Measurements from ENCODE around the gene TBL3.
"Not testable (repeated sequence)": the region's sequence is repeated elsewhere in the genome, so short reads cannot be mapped to it uniquely, and the experiment has no call there.

Gene TBL3

GRCh38 chr16:1942047-1942809 lies 29.6 kb upstream of the TBL3 start:
- H3K27ac ChIP-seq: peak overlapping the region; percentile 22 to 92 (median 79)
- peak overlapping the region; percentile 55 to 92 (median 65) for H3K4me3 ChIP-seq

DNA sequence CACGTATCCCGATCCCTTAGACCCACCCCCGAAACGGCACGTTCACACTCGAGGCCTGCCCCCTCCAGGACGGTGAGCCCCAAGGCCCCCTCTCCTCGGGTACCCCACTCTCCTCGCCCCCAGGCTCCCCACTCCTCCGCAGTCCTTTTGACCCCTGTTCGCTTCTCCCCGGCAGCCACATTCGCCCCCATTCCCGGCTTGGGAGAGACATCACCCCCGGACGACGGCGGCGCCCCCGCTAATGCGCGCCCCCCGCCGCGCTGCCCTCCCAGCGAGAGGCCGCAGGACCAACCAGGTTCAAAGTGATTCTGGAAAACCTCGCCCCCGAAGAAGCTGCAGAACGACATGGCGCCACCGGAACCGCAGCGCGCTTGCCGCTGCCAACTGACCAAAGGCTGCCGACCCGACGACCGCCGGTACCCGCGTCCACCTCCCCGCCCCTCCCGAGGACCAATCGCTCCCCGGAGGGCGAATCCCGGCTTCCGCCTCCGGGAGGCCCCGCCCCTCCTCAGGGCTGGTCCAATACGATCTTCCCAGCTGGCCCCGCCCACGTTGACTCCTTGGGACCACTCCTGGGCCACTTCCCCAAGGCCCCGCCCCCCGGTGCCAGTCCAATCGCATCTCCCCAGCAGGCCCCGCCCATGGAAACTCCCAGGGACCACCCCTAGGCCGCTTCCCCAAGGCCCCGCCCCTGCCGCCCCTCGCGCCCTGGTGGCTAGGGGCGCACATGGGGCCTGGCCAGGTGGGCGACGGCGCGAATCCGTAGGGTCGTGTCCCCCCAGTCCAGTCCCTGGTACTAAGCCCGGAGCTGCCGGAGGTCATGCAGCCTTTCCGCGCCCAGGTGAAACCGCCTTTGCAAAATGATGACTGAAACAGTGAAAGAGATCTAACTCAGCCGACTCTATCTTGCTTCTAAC lies 28.8 kb upstream of the TBL3 start, which contains the start of gene MSRB1:
Gene MSRB1 (minus strand): TSS at position 390 of the 917 bp plus-strand sequence. CDS start 43 bp downstream, at position 347.
- peak within 1 kb of the TSS; percentile 55 to 92 (median 65) for H3K4me3 ChIP-seq
- H3K27ac ChIP-seq: peak within 1 kb of the TSS; percentile 17 to 92 (median 79)

DNA sequence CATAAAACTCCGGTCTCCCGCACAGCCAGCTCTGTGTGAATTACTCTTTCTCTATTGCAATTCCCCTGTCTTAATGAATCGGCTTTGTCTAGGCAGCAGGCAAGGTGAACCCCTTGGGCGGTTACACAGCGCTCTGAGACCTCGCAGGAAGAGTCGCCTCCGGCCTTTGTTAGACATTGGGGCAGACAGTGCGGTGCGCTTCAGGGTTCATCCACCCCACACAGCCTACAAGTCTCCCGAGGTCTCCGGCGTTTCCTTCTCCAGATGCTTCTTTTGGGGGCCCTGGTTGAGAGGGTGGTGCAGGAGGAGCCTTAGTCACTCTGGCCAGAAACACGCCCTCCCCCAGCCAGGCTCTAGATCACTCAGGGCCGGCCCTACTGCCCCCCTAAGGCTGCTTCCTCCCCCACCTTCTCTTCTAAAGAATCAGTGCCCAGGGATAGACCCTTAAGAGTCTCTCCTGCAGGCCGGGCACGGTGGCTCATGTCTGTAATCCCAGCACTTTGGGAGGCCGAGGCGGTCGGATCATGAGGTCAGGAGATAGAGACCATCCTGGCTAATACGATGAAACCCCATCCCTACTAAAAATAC lies 27.1 kb upstream of the TBL3 start:
- Histone ChIP-seq H3K4me3 (no peak overlapping the region), H3K27ac (no peak overlapping the region)

- H3K4me3 ChIP-seq: no peak overlapping the region
- H3K27ac ChIP-seq: no peak overlapping the region
Measured at GRCh38 chr16:1945559-1946391, 26.1 kb upstream of the TBL3 start.

- Histone ChIP-seq H3K27ac (no peak overlapping the region), H3K4me3 (no peak overlapping the region)
Measured at GRCh38 chr16:1946495-1947368, 25.1 kb upstream of the TBL3 start.

DNA sequence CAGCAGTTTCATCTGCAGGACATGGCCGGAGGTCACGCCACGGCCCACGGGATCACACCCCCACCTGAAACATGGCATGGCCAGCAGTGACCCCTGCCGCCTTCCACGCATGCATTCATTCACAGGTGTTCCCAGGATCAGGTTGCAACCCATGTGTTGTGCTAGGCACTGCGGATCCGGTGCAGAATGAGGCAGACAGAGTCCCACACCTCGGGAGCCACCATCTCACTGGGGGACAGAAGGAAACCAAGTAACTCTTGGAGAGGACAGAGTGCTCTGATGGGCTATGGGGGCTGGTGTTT lies 24.5 kb upstream of the TBL3 start:
- H3K4me3 ChIP-seq: no peak overlapping the region
- H3K27ac ChIP-seq: no peak overlapping the region

- H3K27ac ChIP-seq: no peak overlapping the region
- no peak overlapping the region for H3K4me3 ChIP-seq
Measured at GRCh38 chr16:1949507-1949906, 22.3 kb upstream of the TBL3 start.

DNA sequence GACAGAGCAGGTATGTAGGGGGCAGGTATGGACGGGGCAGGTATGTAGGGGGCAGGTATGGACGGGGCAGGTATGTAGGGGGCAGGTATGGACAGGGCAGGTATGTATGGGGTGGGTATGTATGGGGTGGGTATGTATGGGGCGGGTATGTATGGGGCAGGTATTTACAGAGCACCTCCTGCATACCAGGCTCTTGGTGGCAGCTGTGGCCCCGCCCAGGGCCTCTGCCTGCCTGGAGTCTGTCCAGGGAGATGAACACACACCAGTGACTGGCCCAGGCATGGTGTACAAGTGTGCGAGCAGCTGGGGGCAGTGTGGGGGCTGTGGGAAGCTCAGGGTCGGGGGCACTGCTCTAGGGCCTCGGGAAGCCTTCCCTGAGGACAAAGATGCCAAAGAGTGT lies 21.8 kb upstream of the TBL3 start:
- peak overlapping the region in 4 of 21 experiments; percentile 17 to 40 (median 30) for H3K27ac ChIP-seq

GRCh38 chr16:1950559-1950958 lies 21.3 kb upstream of the TBL3 start:
- H3K4me3 ChIP-seq: no peak overlapping the region

More for the DNA sequence above, 21.8 kb upstream of the TBL3 start:
- H3K4me3 ChIP-seq: no peak overlapping the region

GRCh38 chr16:1953734-1954133 lies 18.1 kb upstream of the TBL3 start:
- no peak overlapping the region for H3K4me3 ChIP-seq

More at GRCh38 chr16:1950559-1950958, 21.3 kb upstream of the TBL3 start:
- peak overlapping the region in 5 of 21 experiments; percentile 17 to 40 (median 22) for H3K27ac ChIP-seq

DNA sequence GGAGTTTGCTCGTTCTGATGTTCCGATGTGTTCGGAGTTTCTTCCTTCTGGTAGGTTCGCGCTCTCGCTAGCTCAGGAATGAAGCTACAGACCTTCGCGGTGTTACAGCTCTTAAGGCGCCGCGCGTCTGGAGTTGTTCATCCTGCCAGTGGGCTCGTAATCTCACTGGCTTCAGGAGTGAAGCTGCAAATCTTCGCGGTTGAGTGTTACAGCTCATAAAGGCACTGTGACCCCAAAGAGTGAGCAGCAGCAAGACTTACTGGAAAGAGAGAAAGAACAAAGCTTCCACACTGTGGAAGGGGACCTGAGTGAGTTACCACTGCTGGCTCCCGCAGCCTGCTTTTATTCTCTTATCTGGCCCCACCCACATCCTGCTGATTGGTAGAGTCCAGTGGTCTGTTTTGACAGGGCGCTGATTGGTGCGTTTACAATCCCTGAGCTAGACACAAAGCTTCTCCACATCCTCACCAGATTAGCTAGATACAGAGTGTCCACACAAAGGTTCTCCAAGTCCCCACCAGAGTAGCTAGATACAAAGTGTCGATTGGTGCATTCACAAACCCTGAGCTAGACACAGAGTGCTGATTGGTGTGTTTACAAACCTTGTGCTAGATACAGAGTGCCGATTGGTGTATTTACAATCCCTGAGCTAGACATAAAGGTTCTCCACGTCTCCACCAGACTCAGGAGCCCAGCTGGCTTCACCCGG lies 14.3 kb upstream of the TBL3 start:
- not testable (repeated sequence) for H3K4me3 ChIP-seq, H3K27ac ChIP-seq

More at GRCh38 chr16:1953734-1954133, 18.1 kb upstream of the TBL3 start:
- H3K27ac ChIP-seq: no peak overlapping the region

- H3K4me3 ChIP-seq, H3K27ac ChIP-seq: not testable (repeated sequence)
Measured at GRCh38 chr16:1958143-1958491, 13.7 kb upstream of the TBL3 start.

DNA sequence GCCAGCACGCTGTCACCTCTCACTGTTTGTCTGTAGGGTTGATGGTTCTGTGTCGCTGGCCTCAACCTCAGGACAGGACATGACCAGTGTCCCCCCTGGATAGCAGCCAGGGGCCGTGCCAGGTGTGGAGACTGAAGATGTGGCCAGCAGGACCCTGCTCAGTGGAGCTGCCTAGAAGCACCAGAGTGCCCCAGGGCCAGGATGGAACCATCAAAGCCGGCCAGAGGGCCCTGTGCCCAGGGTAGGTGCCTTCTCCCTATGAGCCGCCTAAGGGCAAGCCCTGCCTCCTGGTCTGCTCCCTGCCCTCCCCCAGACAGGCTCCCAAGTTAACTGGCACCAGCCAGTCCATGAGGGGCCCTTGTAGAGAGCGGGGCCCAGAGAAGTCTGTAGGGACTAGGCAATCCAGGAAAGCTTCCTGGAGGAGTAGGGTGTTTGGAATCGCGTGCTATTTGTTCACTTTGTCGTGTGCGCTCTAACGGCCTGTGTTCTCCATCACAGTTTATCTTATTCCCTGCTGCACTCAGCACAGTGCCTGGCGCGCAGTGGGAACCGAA lies 13.1 kb upstream of the TBL3 start:
- H3K27ac ChIP-seq: peak overlapping the region in 16 of 21 experiments; percentile 81 to 96 (median 92)
- peak overlapping the region; percentile 50 to 91 (median 69) for H3K4me3 ChIP-seq

DNA sequence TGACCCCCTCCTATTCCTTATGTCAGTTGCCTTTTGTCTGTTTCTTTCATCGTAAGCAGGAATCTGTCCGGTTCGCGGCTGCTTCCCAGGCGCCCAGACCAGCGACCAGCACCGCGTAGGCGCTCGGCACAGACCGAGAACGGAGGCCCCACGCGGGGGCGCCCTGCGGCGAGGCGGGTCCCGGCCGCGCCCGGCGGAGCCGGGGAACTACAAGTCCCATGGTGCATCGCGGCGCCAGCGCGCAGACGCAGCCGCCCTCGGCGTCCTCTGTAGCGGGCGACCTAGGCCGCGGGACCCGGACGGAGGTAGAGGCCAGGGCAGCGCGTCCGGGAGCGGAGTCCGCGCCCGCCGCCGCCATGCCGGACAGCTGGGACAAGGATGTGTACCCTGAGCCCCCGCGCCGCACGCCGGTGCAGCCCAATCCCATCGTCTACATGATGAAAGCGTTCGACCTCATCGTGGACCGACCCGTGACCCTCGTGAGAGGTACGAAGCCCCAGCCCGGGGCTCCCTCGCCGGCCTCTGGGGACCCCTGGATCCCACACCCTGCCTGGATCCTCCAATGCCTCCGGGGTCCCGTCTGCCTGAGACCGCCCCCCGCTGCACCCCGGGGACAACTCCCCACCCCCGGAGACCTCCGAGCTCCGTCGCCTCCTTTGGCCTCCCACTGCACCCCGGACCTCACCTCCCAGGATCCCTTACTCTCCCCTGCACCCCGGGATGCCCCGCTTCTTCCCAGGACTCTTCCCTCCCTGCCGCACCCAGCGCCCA lies 12.4 kb upstream of the TBL3 start, which contains the start of gene NDUFB10:
Gene NDUFB10 (plus strand): TSS at position 270 of the 771 bp plus-strand sequence. CDS start 87 bp downstream, at position 357.
- Histone ChIP-seq H3K4me3 (peak within 1 kb of the TSS; percentile 50 to 91 (median 69)), H3K27ac (peak within 1 kb of the TSS; percentile 44 to 96 (median 89))

DNA sequence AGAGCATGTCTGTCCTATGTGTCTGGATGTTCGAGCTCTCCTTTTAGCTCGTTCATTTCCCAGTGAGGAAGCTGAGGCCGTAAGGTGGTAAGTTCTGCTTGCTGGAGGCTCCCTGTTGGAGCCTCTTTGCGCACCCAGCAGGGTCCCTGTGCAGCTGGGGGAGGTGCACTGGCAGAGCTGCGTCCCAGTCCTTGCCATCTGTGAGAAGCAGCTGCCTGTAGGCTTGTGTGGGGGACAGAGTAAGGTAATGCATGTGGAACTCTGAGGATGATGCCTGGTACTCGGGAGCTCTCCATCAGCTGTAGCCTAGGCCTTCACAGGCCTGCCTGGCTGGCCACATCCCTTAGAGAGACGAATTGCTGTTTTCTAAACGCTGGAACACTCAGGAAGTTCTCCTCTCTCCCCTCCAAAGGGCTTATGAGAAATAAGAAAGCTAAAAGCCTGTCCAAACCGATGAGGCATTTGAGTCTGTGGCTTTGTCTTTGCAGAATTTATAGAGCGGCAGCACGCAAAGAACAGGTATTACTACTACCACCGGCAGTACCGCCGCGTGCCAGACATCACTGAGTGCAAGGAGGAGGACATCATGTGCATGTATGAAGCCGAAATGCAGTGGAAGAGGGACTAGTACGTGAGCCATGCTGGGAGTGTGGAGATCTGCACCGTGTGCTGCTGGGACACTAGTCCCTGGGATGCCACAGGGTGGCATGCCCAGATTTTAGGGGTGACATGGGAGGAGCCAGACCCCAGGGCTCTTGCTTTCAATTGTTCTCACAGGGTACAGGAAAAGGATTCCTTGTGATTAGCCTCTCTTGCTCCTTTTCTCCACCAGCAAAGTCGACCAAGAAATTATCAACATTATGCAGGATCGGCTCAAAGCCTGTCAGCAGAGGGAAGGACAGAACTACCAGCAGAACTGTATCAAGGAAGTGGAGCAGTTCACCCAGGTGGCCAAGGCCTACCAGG lies 10.9 kb upstream of the TBL3 start:
- Histone ChIP-seq H3K4me3 (peak overlapping the region in 5 of 7 experiments; percentile 50 to 91 (median 69)), H3K27ac (peak overlapping the region in 12 of 21 experiments; percentile 14 to 96 (median 90))

Data from skin epidermis (tissue), 12 donors.